Spleen (tissue), 7 donors: ENCODE data around the gene EPB41L4A.

ENCODE experiments used
- POLR2A ChIP-seq, 3 donors: fragments of 450-650 bp; IDR thresholded peaks; one replicate each; pipeline ENCODE4 v1.5.1; 2017; ENCODE audit warnings: antibody characterized with exemption in 3 of 3, mild to moderate bottlenecking in 1 of 3
- POLR2AphosphoS5 ChIP-seq, 3 donors: sonication (generic); formaldehyde crosslinking; IDR thresholded peaks; one replicate each; pipeline ENCODE4 v1.5.1; 2017; ENCODE audit warnings: antibody characterized with exemption in 3 of 3
- TF ChIP-seq, protein P1 (sequence below), 11 experiments: fragments of 200-600 bp in 7 of 11; fragments of 450-650 bp in 4 of 11; sonication (generic) in 4 of 11; IDR thresholded peaks in 8 of 11; conservative IDR thresholded peaks in 3 of 11; 1 replicate in 7 of 11; 2 replicates in 4 of 11; pipeline versions ENCODE4 v1.4.0 to v1.8.0; 2016 to 2021; ENCODE audit warnings: antibody characterized with exemption in 11 of 11, inconsistent platforms in 4 of 11, mild to moderate bottlenecking in 1 of 11
- donor health status: DM: no; HTN: no; CAD: no; lungs with moderate emphysema.
- donor health status: DM: no; HTN: no; CAD: no.
- donor health status: DM: no; HTN: no; CAD: no.

DNA sequence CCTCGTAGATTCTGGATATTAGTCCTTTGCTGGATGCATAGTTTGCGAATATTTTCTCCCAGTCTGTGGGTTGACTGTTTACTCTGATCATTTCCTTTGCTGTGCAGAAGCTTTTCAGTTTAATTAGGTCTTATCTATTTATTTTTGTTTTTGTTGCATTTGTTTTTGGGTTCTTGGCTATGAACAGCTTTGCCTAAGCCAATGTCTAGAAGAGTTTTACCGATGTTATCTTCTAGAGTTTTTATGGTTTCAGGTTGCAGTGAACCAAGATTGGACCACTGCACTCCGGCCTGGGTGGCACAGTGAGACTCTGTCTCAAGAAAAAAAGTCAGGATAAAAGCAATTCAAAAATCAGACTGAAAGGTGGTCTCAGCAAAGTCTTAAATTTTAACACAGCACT lies 188.5 kb downstream of the EPB41L4A start:
- TF ChIP-seq POLR2A (IDR thresholded peaks at IDR 0.05) (no peak), POLR2AphosphoS5 (IDR thresholded peaks at IDR 0.05) (no peak)
- TF ChIP-seq, protein P1, sequence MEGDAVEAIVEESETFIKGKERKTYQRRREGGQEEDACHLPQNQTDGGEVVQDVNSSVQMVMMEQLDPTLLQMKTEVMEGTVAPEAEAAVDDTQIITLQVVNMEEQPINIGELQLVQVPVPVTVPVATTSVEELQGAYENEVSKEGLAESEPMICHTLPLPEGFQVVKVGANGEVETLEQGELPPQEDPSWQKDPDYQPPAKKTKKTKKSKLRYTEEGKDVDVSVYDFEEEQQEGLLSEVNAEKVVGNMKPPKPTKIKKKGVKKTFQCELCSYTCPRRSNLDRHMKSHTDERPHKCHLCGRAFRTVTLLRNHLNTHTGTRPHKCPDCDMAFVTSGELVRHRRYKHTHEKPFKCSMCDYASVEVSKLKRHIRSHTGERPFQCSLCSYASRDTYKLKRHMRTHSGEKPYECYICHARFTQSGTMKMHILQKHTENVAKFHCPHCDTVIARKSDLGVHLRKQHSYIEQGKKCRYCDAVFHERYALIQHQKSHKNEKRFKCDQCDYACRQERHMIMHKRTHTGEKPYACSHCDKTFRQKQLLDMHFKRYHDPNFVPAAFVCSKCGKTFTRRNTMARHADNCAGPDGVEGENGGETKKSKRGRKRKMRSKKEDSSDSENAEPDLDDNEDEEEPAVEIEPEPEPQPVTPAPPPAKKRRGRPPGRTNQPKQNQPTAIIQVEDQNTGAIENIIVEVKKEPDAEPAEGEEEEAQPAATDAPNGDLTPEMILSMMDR (IDR thresholded peaks at IDR 0.05 in 8 of 11, conservative IDR thresholded peaks at IDR 0.05 in 3 of 11): no peak
